DND-41 (cell line): ENCODE data around the gene DNAH12.

Experiments used
- ATAC-seq: fragments of 200-7000 bp; cut with Tn5 transposase; 3 replicates; pipeline ENCODE4 v1.9.1; 2021; ENCODE audit warnings: low read depth; ENCODE audit not compliant: insufficient read depth
- DNase-seq: peaks from one replicate; pipeline ENCODE4 v3.0.0-alpha.2; 2020
- H2AFZ ChIP-seq: 2 replicates; pipeline ENCODE4 v1.6.0; 2012; ENCODE audit warnings: low read depth, low read length
- H3K27ac ChIP-seq: 2 replicates; pipeline ENCODE4 v1.5.1; 2012; ENCODE audit warnings: low read length, inconsistent platforms
- H3K27me3 ChIP-seq: fragments of 200-600 bp; sonication (generic); 2 replicates; pipeline ENCODE4 v1.6.0; 2012; ENCODE audit warnings: low read length, mild to moderate bottlenecking, inconsistent platforms; ENCODE audit not compliant: insufficient read depth, poor library complexity
- H3K36me3 ChIP-seq: 2 replicates; pipeline ENCODE4 v1.5.1; 2012; ENCODE audit warnings: low read length, inconsistent platforms; ENCODE audit not compliant: insufficient read depth
- H3K4me1 ChIP-seq: 2 replicates; pipeline ENCODE4 v1.5.1; 2012; ENCODE audit warnings: mild to moderate bottlenecking, low read length; ENCODE audit not compliant: insufficient read depth
- H3K4me2 ChIP-seq: 2 replicates; pipeline ENCODE4 v1.6.0; 2012; ENCODE audit warnings: mild to moderate bottlenecking, moderate library complexity, low read length, inconsistent platforms; ENCODE audit not compliant: insufficient read depth
- H3K4me3 ChIP-seq, 2 experiments: fragments of 200-600 bp in 1 of 2; shearing (Covaris generic) in 1 of 2; 2 replicates each; pipeline ENCODE4 v1.5.1; 2012 to 2016; ENCODE audit warnings: inconsistent platforms in 2 of 2, low read length in 2 of 2, mild to moderate bottlenecking in 2 of 2, low read depth in 1 of 2, moderate library complexity in 1 of 2
- H3K79me2 ChIP-seq: 2 replicates; pipeline ENCODE4 v1.6.0; 2012; ENCODE audit warnings: low read length, inconsistent platforms; ENCODE audit not compliant: insufficient read depth
- H3K9ac ChIP-seq: 2 replicates; pipeline ENCODE4 v1.6.0; 2012; ENCODE audit warnings: low read depth, mild to moderate bottlenecking, inconsistent platforms, low read length, moderate library complexity
- H3K9me3 ChIP-seq: 2 replicates; pipeline ENCODE4 v1.5.1; 2012; ENCODE audit warnings: low read length, moderate library complexity, mild to moderate bottlenecking, inconsistent platforms; ENCODE audit not compliant: insufficient read depth, severe bottlenecking
- H4K20me1 ChIP-seq: 2 replicates; pipeline ENCODE4 v1.6.0; 2012; ENCODE audit warnings: low read length; ENCODE audit not compliant: insufficient read depth
- CTCF ChIP-seq: IDR thresholded peaks from 2 replicates; pipeline ENCODE4 v1.5.1; 2012; ENCODE audit warnings: borderline replicate concordance, low read length, moderate library complexity, mild to moderate bottlenecking; ENCODE audit not compliant: poor library complexity, severe bottlenecking; ENCODE audit errors: extremely low read depth
- EZH2 ChIP-seq: IDR thresholded peaks from 3 replicates; pipeline ENCODE4 v1.6.1; 2012; ENCODE audit warnings: borderline replicate concordance, low read depth, mild to moderate bottlenecking, moderate library complexity, low read length, inconsistent platforms; ENCODE audit not compliant: severe bottlenecking

The DNAH12 gene

GRCh38 chr3:57283334-57283733 lies 260.8 kb downstream of the DNAH12 start:
- Histone ChIP-seq H3K36me3 (no peaks in the 10 kb centered on the region), H3K9ac (no peak overlapping the region), H4K20me1 (no peaks in the 10 kb centered on the region), H3K79me2 (no peaks in the 10 kb centered on the region), H3K4me1 (no peaks in the 10 kb centered on the region), H2AFZ (no peak overlapping the region), H3K27me3 (no peaks in the 10 kb centered on the region), H3K9me3 (no peaks in the 10 kb centered on the region), H3K4me3 (no peak overlapping the region), H3K27ac (no peak overlapping the region), H3K4me2 (no peak overlapping the region)
- DNase-seq, result no peak
- ATAC-seq, result no peak
- TF ChIP-seq CTCF (no peak), EZH2 (no peak)

- TF ChIP-seq CTCF, result no peak
- no peak for TF ChIP-seq EZH2
- Histone ChIP-seq H3K4me3 (no peak overlapping the region), H3K27me3 (no peaks in the 10 kb centered on the region), H3K4me2 (no peak overlapping the region), H3K36me3 (no peaks in the 10 kb centered on the region), H3K27ac (no peak overlapping the region), H3K9ac (no peak overlapping the region), H2AFZ (no peak overlapping the region), H3K79me2 (no peaks in the 10 kb centered on the region), H4K20me1 (no peaks in the 10 kb centered on the region), H3K9me3 (no peaks in the 10 kb centered on the region), H3K4me1 (no peaks in the 10 kb centered on the region)
- ATAC-seq (peak; percentile 48; the same call in 2 of the 3 replicates), DNase-seq (no peak)
These were observed 262.4 kb downstream of the DNAH12 start for GRCh38 chr3:57281715-57282114.

GRCh38 chr3:57279685-57280084 lies 264.5 kb downstream of the DNAH12 start:
- ATAC-seq (no peak), DNase-seq (no peak)
- Histone ChIP-seq H3K4me1 (no peaks in the 10 kb centered on the region), H3K9ac (no peak overlapping the region), H3K27me3 (no peaks in the 10 kb centered on the region), H2AFZ (no peak overlapping the region), H3K9me3 (no peaks in the 10 kb centered on the region), H3K4me3 (no peak overlapping the region), H3K27ac (no peak overlapping the region), H3K79me2 (no peaks in the 10 kb centered on the region), H3K36me3 (peaks cover 6% of the 10 kb centered on the region; the same call in 1 of the 2 replicates), H3K4me2 (no peak overlapping the region), H4K20me1 (no peaks in the 10 kb centered on the region)
- no peak for TF ChIP-seq CTCF
- no peak for TF ChIP-seq EZH2

- Histone ChIP-seq H3K79me2 (no peaks in the 10 kb centered on the region), H3K36me3 (peaks cover 14% of the 10 kb centered on the region), H3K4me1 (no peaks in the 10 kb centered on the region), H3K9ac (no peak overlapping the region), H4K20me1 (no peaks in the 10 kb centered on the region), H3K4me2 (no peak overlapping the region), H2AFZ (no peak overlapping the region), H3K9me3 (no peaks in the 10 kb centered on the region), H3K27ac (no peak overlapping the region), H3K4me3 (no peak overlapping the region), H3K27me3 (no peaks in the 10 kb centered on the region)
- TF ChIP-seq EZH2 (no peak), CTCF (no peak)
- no peak for DNase-seq
- ATAC-seq, result no peak
These were observed 265.9 kb downstream of the DNAH12 start for GRCh38 chr3:57278237-57278636.
